HEK293T (cell line): ENCODE results near the gene EXOSC9.

Experiments
- CTCF ChIA-PET: fragments of 350-600 bp; formaldehyde crosslinking; extraction: SDS; loops from one replicate; lab custom pipeline; 2021; ENCODE audit warnings: antibody characterized with exemption, inconsistent platforms; lab: Yijun Ruan, JAX
- POLR2A ChIA-PET: fragments of 350-600 bp; formaldehyde crosslinking; extraction: SDS; loops from one replicate; lab custom pipeline; 2020; ENCODE audit warnings: antibody characterized with exemption, inconsistent platforms; lab: Yijun Ruan, JAX
- DNase-seq: peaks from one replicate; pipeline ENCODE4 v3.0.0; 2012; ENCODE audit warnings: mixed read lengths; ENCODE audit errors: extremely low spot score
- ARNT ChIP-seq: fragments of 450-650 bp; IDR thresholded peaks from 2 replicates; pipeline ENCODE4 v1.6.1; 2017; ENCODE audit warnings: mild to moderate bottlenecking
- BHLHE40 ChIP-seq: fragments of 450-650 bp; IDR thresholded peaks from 2 replicates; pipeline ENCODE4 v1.6.1; 2016; ENCODE audit warnings: mild to moderate bottlenecking, moderate library complexity, borderline replicate concordance
- CTBP1 ChIP-seq: fragments of 450-650 bp; IDR thresholded peaks from 2 replicates; pipeline ENCODE4 v1.6.1; 2016; ENCODE audit warnings: borderline replicate concordance
- ELF4 ChIP-seq: fragments of 450-650 bp; IDR thresholded peaks from 2 replicates; pipeline ENCODE4 v1.6.1; 2017; ENCODE audit warnings: antibody characterized with exemption
- FOXA1 ChIP-seq: fragments of 450-650 bp; IDR thresholded peaks from 2 replicates; pipeline ENCODE4 v1.6.1; 2016; ENCODE audit warnings: mild to moderate bottlenecking
- FOXK2 ChIP-seq: fragments of 450-650 bp; IDR thresholded peaks from 2 replicates; pipeline ENCODE4 v1.6.1; 2016; ENCODE audit warnings: mild to moderate bottlenecking
- FOXM1 ChIP-seq: fragments of 450-650 bp; IDR thresholded peaks from 2 replicates; pipeline ENCODE4 v1.6.1; 2017; ENCODE audit warnings: mild to moderate bottlenecking, borderline replicate concordance
- HDGF ChIP-seq: fragments of 450-650 bp; IDR thresholded peaks from 2 replicates; pipeline ENCODE4 v1.6.1; 2017; ENCODE audit warnings: antibody characterized with exemption, borderline replicate concordance
- L3MBTL2 ChIP-seq: fragments of 450-650 bp; conservative IDR thresholded peaks from 2 replicates; pipeline ENCODE4 v1.6.1; 2016; ENCODE audit warnings: mild to moderate bottlenecking
- LEF1 ChIP-seq: fragments of 450-650 bp; IDR thresholded peaks from 2 replicates; pipeline ENCODE4 v1.6.1; 2017; ENCODE audit warnings: mild to moderate bottlenecking, borderline replicate concordance
- NFRKB ChIP-seq: fragments of 450-650 bp; IDR thresholded peaks from 2 replicates; pipeline ENCODE4 v1.6.1; 2016; ENCODE audit warnings: mild to moderate bottlenecking, moderate library complexity
- SP1 ChIP-seq: fragments of 450-650 bp; IDR thresholded peaks from 2 replicates; pipeline ENCODE4 v1.6.1; 2017
- SUZ12 ChIP-seq: fragments of 450-650 bp; IDR thresholded peaks from 2 replicates; pipeline ENCODE4 v1.6.1; 2016; ENCODE audit warnings: mild to moderate bottlenecking
- TARDBP ChIP-seq: fragments of 450-650 bp; IDR thresholded peaks from 2 replicates; pipeline ENCODE4 v1.6.1; 2016
- ZNF384 ChIP-seq: fragments of 450-650 bp; IDR thresholded peaks from 2 replicates; pipeline ENCODE4 v1.6.1; 2016
- TF ChIP-seq, protein P1 (sequence below): fragments of 450-650 bp; IDR thresholded peaks from 2 replicates; pipeline ENCODE4 v1.6.1; 2016

Gene EXOSC9

DNA sequence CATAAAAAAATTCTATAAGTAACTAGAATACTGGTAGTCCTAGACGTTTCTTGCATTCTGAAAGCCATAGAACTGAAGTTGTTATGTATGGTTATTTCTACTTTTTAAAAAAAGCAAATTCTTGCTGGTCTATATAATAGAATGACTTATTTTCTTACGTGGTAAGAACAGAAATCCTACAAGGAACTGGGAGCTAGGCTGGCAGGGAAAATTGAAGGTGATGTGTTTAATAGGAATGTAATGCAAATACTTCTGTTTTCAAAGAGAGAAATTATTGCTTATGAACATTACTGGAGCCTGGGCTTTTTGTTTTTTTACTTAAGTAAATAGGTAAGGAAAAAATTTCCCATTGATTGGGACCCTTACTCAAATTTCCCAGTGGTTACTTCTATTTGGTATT lies 13.6 kb downstream of the EXOSC9 start:
- TF ChIP-seq, protein P1, sequence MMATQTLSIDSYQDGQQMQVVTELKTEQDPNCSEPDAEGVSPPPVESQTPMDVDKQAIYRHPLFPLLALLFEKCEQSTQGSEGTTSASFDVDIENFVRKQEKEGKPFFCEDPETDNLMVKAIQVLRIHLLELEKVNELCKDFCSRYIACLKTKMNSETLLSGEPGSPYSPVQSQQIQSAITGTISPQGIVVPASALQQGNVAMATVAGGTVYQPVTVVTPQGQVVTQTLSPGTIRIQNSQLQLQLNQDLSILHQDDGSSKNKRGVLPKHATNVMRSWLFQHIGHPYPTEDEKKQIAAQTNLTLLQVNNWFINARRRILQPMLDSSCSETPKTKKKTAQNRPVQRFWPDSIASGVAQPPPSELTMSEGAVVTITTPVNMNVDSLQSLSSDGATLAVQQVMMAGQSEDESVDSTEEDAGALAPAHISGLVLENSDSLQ, result no peak
- TF ChIP-seq CTBP1 (no peak), TARDBP (no peak), ARNT (no peak), ELF4 (no peak), SP1 (no peak), HDGF (no peak), FOXA1 (no peak)
- POLR2A ChIA-PET, result no interaction called here
- CTCF ChIA-PET, result no interaction called here
- DNase-seq, result no peak

DNA sequence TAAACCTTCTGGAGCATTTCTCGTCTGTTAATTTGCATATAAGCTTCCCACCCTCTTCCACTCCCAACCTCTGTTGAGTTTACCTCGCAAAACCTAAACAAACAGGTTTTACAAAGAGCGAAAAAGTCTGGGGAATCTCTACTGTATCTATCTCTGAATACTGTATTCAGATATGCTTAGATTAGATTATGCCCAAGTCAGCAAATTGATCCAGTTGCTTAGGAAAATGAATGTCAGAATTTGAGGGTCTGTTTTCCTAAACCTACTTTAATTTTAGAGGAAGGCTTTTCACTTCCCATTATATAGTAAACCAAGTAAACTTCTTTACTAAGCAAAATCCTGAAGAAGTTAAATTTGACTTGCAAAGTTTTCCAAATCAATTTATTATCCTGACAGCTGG lies 15.9 kb downstream of the EXOSC9 start:
- ChIA-PET CTCF (no interaction called here), POLR2A (no interaction called here)
- TF ChIP-seq NFRKB, result no peak
- TF ChIP-seq SP1, result no peak
- no peak for TF ChIP-seq FOXM1
- DNase-seq, result no peak

DNA sequence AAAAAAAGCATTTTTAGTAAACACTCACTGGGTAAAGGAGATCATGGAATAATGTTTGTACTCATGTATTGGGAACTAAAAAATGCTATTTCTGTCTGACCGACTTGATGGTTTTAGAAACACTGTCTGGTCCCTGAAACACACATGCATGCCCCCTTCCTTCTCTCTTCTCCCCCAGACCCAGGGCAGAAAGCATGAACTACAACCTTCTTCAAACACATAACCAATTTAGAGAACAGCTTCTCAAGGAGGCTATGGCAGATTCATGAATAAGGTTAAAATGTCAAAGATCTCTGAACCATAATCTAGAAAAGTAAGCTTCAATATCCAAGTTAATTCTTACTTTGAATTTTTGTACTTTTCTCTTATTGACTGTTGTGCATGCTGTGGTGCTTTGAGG lies 16.6 kb downstream of the EXOSC9 start:
- TF ChIP-seq, protein P1, result no peak
- TF ChIP-seq ELF4 (no peak), SUZ12 (no peak), NFRKB (no peak), SP1 (no peak), CTBP1 (no peak), L3MBTL2 (no peak), ZNF384 (no peak), BHLHE40 (no peak), LEF1 (no peak), ARNT (no peak), TARDBP (no peak), HDGF (no peak), FOXK2 (no peak), FOXA1 (no peak), FOXM1 (no peak)
- ChIA-PET CTCF (interaction anchor here (0.8 kb wide), 1 partner anchor 18 kb away, joined by 3 read pairs; no protein-coding TSS in a partner anchor), POLR2A (interaction anchor here (2.5 kb wide), 1 partner anchor 17 kb away, joined by 5 read pairs; the partner anchor contains the start of gene EXOSC9)
- no peak for DNase-seq

DNA sequence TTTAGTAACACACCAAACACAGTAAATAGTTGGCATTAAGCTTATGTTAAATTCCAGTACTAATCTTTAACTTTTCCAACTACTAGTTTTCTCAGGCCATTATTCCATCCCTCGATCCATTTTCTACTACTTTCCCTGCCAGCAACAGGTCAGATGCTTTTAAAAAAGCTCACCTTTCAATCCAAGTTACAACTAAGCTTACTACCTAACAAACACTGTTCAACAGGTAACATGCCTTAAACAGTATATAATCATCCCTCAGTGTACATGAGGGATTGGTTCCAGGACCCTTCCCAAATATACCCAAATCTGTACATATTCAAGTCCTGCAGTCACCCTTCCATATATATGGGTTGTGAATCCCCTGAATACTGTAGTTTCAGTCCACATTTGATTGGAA lies 17.1 kb downstream of the EXOSC9 start:
- TF ChIP-seq CTBP1, result no peak
- no peak for TF ChIP-seq BHLHE40
- TF ChIP-seq HDGF, result no peak
- TF ChIP-seq ELF4, result no peak
- no peak for TF ChIP-seq FOXM1
- TF ChIP-seq ZNF384, result no peak
- no peak for TF ChIP-seq ARNT
- TF ChIP-seq SP1, result no peak
- no peak for TF ChIP-seq L3MBTL2
- TF ChIP-seq LEF1, result no peak
- no peak for TF ChIP-seq NFRKB
- ChIA-PET CTCF (interaction anchor here (0.8 kb wide), 1 partner anchor 18 kb away, joined by 3 read pairs; no protein-coding TSS in a partner anchor), POLR2A (interaction anchor here (2.5 kb wide), 1 partner anchor 17 kb away, joined by 5 read pairs; the partner anchor contains the start of gene EXOSC9)
- DNase-seq, result no peak

DNA sequence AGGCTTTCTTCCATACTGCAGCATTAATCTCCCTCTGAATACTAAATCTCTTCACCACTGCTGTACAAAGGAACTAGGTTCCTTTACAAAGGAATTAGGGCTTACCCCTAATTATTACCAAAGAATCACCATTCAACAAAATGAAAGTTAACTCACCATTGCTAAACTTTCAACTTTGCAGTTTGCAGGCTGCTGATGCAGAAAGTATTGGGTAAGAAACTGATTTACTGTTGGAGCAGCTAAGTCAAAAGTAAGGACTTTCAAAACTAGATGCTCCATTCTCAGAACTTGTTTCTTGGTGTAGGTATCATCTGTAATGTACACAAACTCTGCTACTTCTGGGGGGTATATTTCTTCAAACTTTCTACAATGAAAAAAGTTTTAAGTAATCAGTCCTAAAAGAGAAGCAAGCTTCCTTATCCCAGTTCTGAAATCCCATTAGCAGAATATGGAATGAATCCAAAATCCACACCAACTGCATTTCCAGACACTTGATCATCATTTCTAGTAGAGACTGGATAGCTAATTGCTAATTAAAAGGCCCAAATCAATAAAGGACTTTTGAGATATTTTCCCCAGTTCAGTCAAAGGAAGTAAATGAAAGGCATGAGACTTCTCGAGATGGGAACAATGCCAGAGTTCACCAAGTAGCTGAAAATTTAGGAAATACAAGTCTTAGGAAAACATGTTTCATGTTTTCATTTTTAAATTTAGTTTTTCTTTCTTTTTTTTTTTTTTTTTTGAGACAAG lies 18.3 kb downstream of the EXOSC9 start:
- TF ChIP-seq NFRKB (no peak), L3MBTL2 (no peak), SP1 (no peak), TARDBP (no peak), SUZ12 (no peak), ELF4 (no peak), FOXM1 (no peak), FOXA1 (no peak), LEF1 (no peak), FOXK2 (no peak), BHLHE40 (no peak), ARNT (no peak), ZNF384 (no peak), CTBP1 (no peak)
- TF ChIP-seq, protein P1, result no peak
- ChIA-PET CTCF (no interaction called here), POLR2A (interaction anchor here (2.5 kb wide), 1 partner anchor 18 kb away, joined by 5 read pairs; the partner anchor contains the start of gene EXOSC9)
- DNase-seq, result no peak

DNA sequence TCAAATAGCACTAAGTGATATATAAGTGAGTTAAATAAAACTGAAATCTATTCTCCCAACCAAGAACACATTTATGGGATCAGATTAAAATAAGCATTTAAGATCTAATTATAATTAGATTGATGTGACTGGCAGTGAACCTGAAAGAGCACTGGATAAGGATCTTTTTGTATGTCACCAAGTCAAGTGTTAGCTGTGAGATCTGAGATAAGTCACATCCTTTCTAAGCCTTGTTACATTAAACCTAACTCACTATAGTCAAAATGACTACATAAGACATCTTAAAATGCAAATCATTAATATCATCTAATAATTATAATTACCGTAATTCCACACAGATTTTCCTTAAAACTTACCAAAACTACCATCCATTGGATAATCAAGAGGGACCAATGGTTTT lies 20.9 kb downstream of the EXOSC9 start:
- CTCF ChIA-PET, result interaction anchor here (0.7 kb wide), 1 partner anchor 22 kb away, joined by 3 read pairs; no protein-coding TSS in a partner anchor
- TF ChIP-seq CTBP1, result no peak
- TF ChIP-seq BHLHE40, result no peak
- no peak for TF ChIP-seq LEF1
- no peak for TF ChIP-seq TARDBP
- POLR2A ChIA-PET, result no interaction called here
- DNase-seq, result no peak
